AG08395 (cell line): ENCODE measurements around the gene UVSSA.
"Not testable (repeated sequence)": the region's sequence is repeated elsewhere in the genome, so short reads cannot be mapped to it uniquely, and the experiment has no call there.

ENCODE experiments used
- DNase-seq: peaks from one replicate; pipeline ENCODE4 v3.0.0; 2012; ENCODE audit warnings: mixed read lengths, low spot score

Gene UVSSA

GRCh38 chr4:1330761-1331590 is 16.0 kb upstream of the UVSSA start:
- DNase-seq = no peak

- DNase-seq = no peak
Observed at GRCh38 chr4:1331591-1332353, 15.2 kb upstream of the UVSSA start.

- DNase-seq = no peak
Observed at GRCh38 chr4:1332686-1333085, 14.3 kb upstream of the UVSSA start.

- DNase-seq = no peak
Observed at GRCh38 chr4:1333256-1333655, 13.8 kb upstream of the UVSSA start.

- DNase-seq = not testable (repeated sequence)
Observed at GRCh38 chr4:1333851-1334578, 13.0 kb upstream of the UVSSA start.

GRCh38 chr4:1334579-1334895 is 12.5 kb upstream of the UVSSA start:
- no peak for DNase-seq

GRCh38 chr4:1335193-1335883 is 11.7 kb upstream of the UVSSA start:
- not testable (repeated sequence) for DNase-seq

GRCh38 chr4:1336088-1336491 is 10.9 kb upstream of the UVSSA start:
- DNase-seq = no peak

- DNase-seq = peak; percentile 27
Observed at GRCh38 chr4:1337376-1337831, 9.6 kb upstream of the UVSSA start.

GRCh38 chr4:1337951-1338751 is 8.9 kb upstream of the UVSSA start:
- no peak for DNase-seq

GRCh38 chr4:1338752-1339414 is 8.1 kb upstream of the UVSSA start:
- DNase-seq = no peak

GRCh38 chr4:1339489-1339888 is 7.5 kb upstream of the UVSSA start:
- no peak for DNase-seq

GRCh38 chr4:1340181-1340747 is 6.7 kb upstream of the UVSSA start:
- no peak for DNase-seq

- DNase-seq = no peak
Observed at GRCh38 chr4:1340861-1341260, 6.1 kb upstream of the UVSSA start.

- no peak for DNase-seq
Observed at GRCh38 chr4:1342003-1342402, 5.0 kb upstream of the UVSSA start.

- no peak for DNase-seq
Observed at GRCh38 chr4:1344696-1345095, 2.3 kb upstream of the UVSSA start.

GRCh38 chr4:1345903-1346780 is 866 bp upstream of the UVSSA start:
- DNase-seq = peak; percentile 37

GRCh38 chr4:1347410-1347864 is 429 bp downstream of the UVSSA start:
- DNase-seq = peak; percentile 86

- DNase-seq = no peak
Observed at GRCh38 chr4:1348014-1348513, 1.1 kb downstream of the UVSSA start.
